ENCODE results near the gene AADACL4.

Gene AADACL4

GRCh38 chr1:12609469-12610003, 34.3 kb upstream of the AADACL4 start:
- no peak for TF ChIP-seq Cebpa-rat (IDR thresholded peaks at IDR 0.05)
- peaks cover 10% of the 10 kb centered on the region; the same call in 1 of the 2 replicates for H3K9me3 ChIP-seq
- H3K27ac ChIP-seq, result no peak overlapping the region
- no peak overlapping the region for H3K4me2 ChIP-seq
- no peak overlapping the region for H3K4me3 ChIP-seq
- H3K4me1 ChIP-seq, result peaks cover 2% of the 10 kb centered on the region
- no peak overlapping the region for H3K9ac ChIP-seq
- no peaks in the 10 kb centered on the region for H4K20me1 ChIP-seq
- H3K36me3 ChIP-seq, result no peaks in the 10 kb centered on the region
- H3K27me3 ChIP-seq, result peaks cover under 1% of the 10 kb centered on the region; the same call in 1 of the 2 replicates

GRCh38 chr1:12610305-12610935, 33.5 kb upstream of the AADACL4 start:
- H3K36me3 ChIP-seq, result no peaks in the 10 kb centered on the region
- H3K9me3 ChIP-seq, result peaks cover 10% of the 10 kb centered on the region; the same call in 1 of the 2 replicates
- H3K4me2 ChIP-seq, result no peak overlapping the region
- H3K27ac ChIP-seq, result no peak overlapping the region
- H3K27me3 ChIP-seq, result peaks cover 10% of the 10 kb centered on the region
- peaks cover 6% of the 10 kb centered on the region for H3K4me1 ChIP-seq
- no peak for TF ChIP-seq Cebpa-rat (IDR thresholded peaks at IDR 0.05)
- H3K4me3 ChIP-seq, result no peak overlapping the region
- H4K20me1 ChIP-seq, result no peaks in the 10 kb centered on the region
- H3K9ac ChIP-seq, result no peak overlapping the region

GRCh38 chr1:12610941-12611340, 32.9 kb upstream of the AADACL4 start:
- H3K9me3 ChIP-seq, result peaks cover 10% of the 10 kb centered on the region; the same call in 1 of the 2 replicates
- no peak for TF ChIP-seq Cebpa-rat (IDR thresholded peaks at IDR 0.05)
- H3K36me3 ChIP-seq, result no peaks in the 10 kb centered on the region
- H3K4me3 ChIP-seq, result no peak overlapping the region
- no peak overlapping the region for H3K27ac ChIP-seq
- H3K9ac ChIP-seq, result no peak overlapping the region
- peaks cover 11% of the 10 kb centered on the region for H3K4me1 ChIP-seq
- no peak overlapping the region for H3K4me2 ChIP-seq
- peaks cover 4% of the 10 kb centered on the region; the same call in 1 of the 2 replicates for H4K20me1 ChIP-seq
- peaks cover 15% of the 10 kb centered on the region for H3K27me3 ChIP-seq

GRCh38 chr1:12613180-12613579, 30.7 kb upstream of the AADACL4 start:
- Histone ChIP-seq H3K4me3 (no peak overlapping the region), H3K4me1 (peaks cover 29% of the 10 kb centered on the region), H3K36me3 (no peaks in the 10 kb centered on the region), H4K20me1 (peaks cover 13% of the 10 kb centered on the region), H3K4me2 (no peak overlapping the region), H3K27me3 (peaks cover 37% of the 10 kb centered on the region), H3K9me3 (no peaks in the 10 kb centered on the region), H3K9ac (no peak overlapping the region), H3K27ac (no peak overlapping the region)
- no peak for TF ChIP-seq Cebpa-rat (IDR thresholded peaks at IDR 0.05)

GRCh38 chr1:12614402-12615158, 29.3 kb upstream of the AADACL4 start:
- H3K36me3 ChIP-seq, result no peaks in the 10 kb centered on the region
- H3K4me3 ChIP-seq, result no peak overlapping the region
- H4K20me1 ChIP-seq, result peaks cover 13% of the 10 kb centered on the region
- no peak overlapping the region for H3K27ac ChIP-seq
- TF ChIP-seq Cebpa-rat (IDR thresholded peaks at IDR 0.05), result no peak
- H3K9ac ChIP-seq, result no peak overlapping the region
- H3K4me1 ChIP-seq, result peaks cover 43% of the 10 kb centered on the region
- H3K4me2 ChIP-seq, result no peak overlapping the region; the same call in 1 of the 2 replicates
- no peaks in the 10 kb centered on the region for H3K9me3 ChIP-seq
- peaks cover 51% of the 10 kb centered on the region for H3K27me3 ChIP-seq

- H3K36me3 ChIP-seq, result no peaks in the 10 kb centered on the region
- H3K27ac ChIP-seq, result no peak overlapping the region
- peaks cover 13% of the 10 kb centered on the region for H4K20me1 ChIP-seq
- H3K27me3 ChIP-seq, result peaks cover 51% of the 10 kb centered on the region
- no peak for TF ChIP-seq Cebpa-rat (IDR thresholded peaks at IDR 0.05)
- peak overlapping the region; percentile 94 for H3K4me2 ChIP-seq
- H3K4me3 ChIP-seq, result peak overlapping the region; percentile 73; the same call in 1 of the 2 replicates
- H3K4me1 ChIP-seq, result peaks cover 50% of the 10 kb centered on the region
- H3K9ac ChIP-seq, result peak overlapping the region; percentile 25; the same call in 1 of the 2 replicates
- H3K9me3 ChIP-seq, result no peaks in the 10 kb centered on the region
These were observed 28.6 kb upstream of the AADACL4 start for GRCh38 chr1:12615159-12615864.

- Histone ChIP-seq H3K36me3 (no peaks in the 10 kb centered on the region), H3K4me1 (peaks cover 58% of the 10 kb centered on the region), H3K27ac (no peak overlapping the region), H3K9me3 (no peaks in the 10 kb centered on the region), H3K4me3 (peak overlapping the region; percentile 73; the same call in 1 of the 2 replicates), H3K27me3 (peaks cover 51% of the 10 kb centered on the region), H3K9ac (peak overlapping the region; percentile 25; the same call in 1 of the 2 replicates), H3K4me2 (peak overlapping the region; percentile 94), H4K20me1 (peaks cover 13% of the 10 kb centered on the region)
- no peak for TF ChIP-seq Cebpa-rat (IDR thresholded peaks at IDR 0.05)
These were observed 27.8 kb upstream of the AADACL4 start for GRCh38 chr1:12615865-12616708.

GRCh38 chr1:12616709-12617373, 27.0 kb upstream of the AADACL4 start:
- Histone ChIP-seq H3K4me2 (peak overlapping the region; percentile 94), H3K36me3 (no peaks in the 10 kb centered on the region), H3K4me1 (peaks cover 65% of the 10 kb centered on the region), H4K20me1 (peaks cover 13% of the 10 kb centered on the region), H3K4me3 (peak overlapping the region; percentile 73), H3K9ac (peak overlapping the region; percentile 61; the same call in 1 of the 2 replicates), H3K27ac (no peak overlapping the region; the same call in 1 of the 2 replicates), H3K9me3 (no peaks in the 10 kb centered on the region), H3K27me3 (peaks cover 51% of the 10 kb centered on the region)
- no peak for TF ChIP-seq Cebpa-rat (IDR thresholded peaks at IDR 0.05)
